ENCODE measurements around the gene ZFYVE26. TPM values are rescaled to one million over a fixed set of nuclear protein-coding genes. Genes with fewer than 3 reads are reported as not detected.
A peak's percentile ranks its signal among the peaks of the same experiment; 100 is the strongest.

ZFYVE26 gene
- total RNA-seq, 1 donor from 2014 or later = 40.7 TPM

- H3K4me1 Mint-ChIP-seq = no peaks in the 10 kb centered on the region
- H3K4me3 Mint-ChIP-seq = no peak overlapping the region
- ATAC-seq (ENCODE audit: low read depth) = no peak
- DNase-seq = no peak
- H3K36me3 Mint-ChIP-seq (ENCODE audit: low read depth) = peaks cover 97% of the 10 kb centered on the region
- H3K9me3 Mint-ChIP-seq = no peaks in the 10 kb centered on the region
- no peak for TF ChIP-seq CTCF (IDR thresholded peaks at IDR 0.05)
- ChIA-PET POLR2A (no interaction called here), CTCF (no interaction called here)
- intact Hi-C loops (cut with micrococcal nuclease) = no loop called here
- H3K27ac Mint-ChIP-seq = no peak overlapping the region
- H3K27me3 Mint-ChIP-seq = no peaks in the 10 kb centered on the region
Measured at GRCh38 chr14:67776653-67777322, 39.6 kb downstream of the ZFYVE26 start.

- ChIA-PET POLR2A (no interaction called here), CTCF (no interaction called here)
- no peak for TF ChIP-seq CTCF (IDR thresholded peaks at IDR 0.05)
- H3K4me3 Mint-ChIP-seq = no peak overlapping the region
- intact Hi-C loops (cut with micrococcal nuclease) = no loop called here
- H3K4me1 Mint-ChIP-seq = no peaks in the 10 kb centered on the region
- ATAC-seq (ENCODE audit: low read depth) (no peak), DNase-seq (no peak)
- no peak overlapping the region for H3K27ac Mint-ChIP-seq
- H3K36me3 Mint-ChIP-seq (ENCODE audit: low read depth) = peaks cover 96% of the 10 kb centered on the region
- no peaks in the 10 kb centered on the region for H3K27me3 Mint-ChIP-seq
- no peaks in the 10 kb centered on the region for H3K9me3 Mint-ChIP-seq
Measured at GRCh38 chr14:67773844-67774377, 42.5 kb downstream of the ZFYVE26 start.

- peaks cover 15% of the 10 kb centered on the region for H3K4me1 Mint-ChIP-seq
- no peaks in the 10 kb centered on the region for H3K9me3 Mint-ChIP-seq
- CTCF ChIA-PET = no interaction called here
- ATAC-seq (ENCODE audit: low read depth) = no peak
- H3K27ac Mint-ChIP-seq = no peak overlapping the region
- DNase-seq = no peak
- intact Hi-C loops (cut with micrococcal nuclease) = no loop called here
- H3K36me3 Mint-ChIP-seq (ENCODE audit: low read depth) = peaks cover 93% of the 10 kb centered on the region
- H3K4me3 Mint-ChIP-seq = no peak overlapping the region
- POLR2A ChIA-PET = no interaction called here
- TF ChIP-seq CTCF (IDR thresholded peaks at IDR 0.05) = no peak
- no peaks in the 10 kb centered on the region for H3K27me3 Mint-ChIP-seq
Measured at GRCh38 chr14:67768219-67768618, 48.2 kb downstream of the ZFYVE26 start.

GRCh38 chr14:67766035-67766680 lies 50.2 kb downstream of the ZFYVE26 start:
- intact Hi-C loops (cut with micrococcal nuclease) = no loop called here
- H3K4me3 Mint-ChIP-seq = no peak overlapping the region
- peaks cover 89% of the 10 kb centered on the region for H3K36me3 Mint-ChIP-seq (ENCODE audit: low read depth)

More at GRCh38 chr14:67766035-67766680, 50.2 kb downstream of the ZFYVE26 start:
- H3K4me1 Mint-ChIP-seq = peaks cover 15% of the 10 kb centered on the region
- ChIA-PET POLR2A (no interaction called here), CTCF (no interaction called here)
- ATAC-seq (ENCODE audit: low read depth) (peak; percentile 45), DNase-seq (no peak)
- H3K9me3 Mint-ChIP-seq = no peaks in the 10 kb centered on the region
- peak overlapping the region; percentile 18 for H3K27ac Mint-ChIP-seq
- H3K27me3 Mint-ChIP-seq = no peaks in the 10 kb centered on the region
- no peak for TF ChIP-seq CTCF (IDR thresholded peaks at IDR 0.05)
